ENCODE measurements around the gene KCNMB4.
A peak's percentile ranks its signal among the peaks of the same experiment; 100 is the strongest.

The KCNMB4 gene

DNA sequence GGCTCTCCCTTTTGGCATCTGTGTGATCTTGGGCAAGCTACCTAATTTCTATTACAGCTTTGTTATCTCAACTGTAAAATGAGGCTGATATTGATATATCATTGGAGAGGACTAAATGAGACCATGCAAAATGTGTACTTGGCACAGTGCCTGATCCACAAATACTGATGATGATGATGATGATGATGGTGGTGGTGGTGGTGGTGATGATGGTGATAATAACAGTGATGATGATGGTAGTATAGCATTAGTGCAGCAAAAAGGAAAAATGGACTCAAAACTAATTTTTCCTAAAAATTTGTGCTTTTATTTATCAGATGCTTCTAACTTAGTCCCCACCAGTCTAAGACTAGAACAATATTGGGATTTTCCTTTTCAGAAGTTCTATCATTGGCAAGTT, 70.7 kb downstream of the KCNMB4 start:
- H3K27ac ChIP-seq = no peak overlapping the region
- TF ChIP-seq CTCF (conservative IDR thresholded peaks at IDR 0.05) (no peak), ZFX (IDR thresholded peaks at IDR 0.05) (no peak)

DNA sequence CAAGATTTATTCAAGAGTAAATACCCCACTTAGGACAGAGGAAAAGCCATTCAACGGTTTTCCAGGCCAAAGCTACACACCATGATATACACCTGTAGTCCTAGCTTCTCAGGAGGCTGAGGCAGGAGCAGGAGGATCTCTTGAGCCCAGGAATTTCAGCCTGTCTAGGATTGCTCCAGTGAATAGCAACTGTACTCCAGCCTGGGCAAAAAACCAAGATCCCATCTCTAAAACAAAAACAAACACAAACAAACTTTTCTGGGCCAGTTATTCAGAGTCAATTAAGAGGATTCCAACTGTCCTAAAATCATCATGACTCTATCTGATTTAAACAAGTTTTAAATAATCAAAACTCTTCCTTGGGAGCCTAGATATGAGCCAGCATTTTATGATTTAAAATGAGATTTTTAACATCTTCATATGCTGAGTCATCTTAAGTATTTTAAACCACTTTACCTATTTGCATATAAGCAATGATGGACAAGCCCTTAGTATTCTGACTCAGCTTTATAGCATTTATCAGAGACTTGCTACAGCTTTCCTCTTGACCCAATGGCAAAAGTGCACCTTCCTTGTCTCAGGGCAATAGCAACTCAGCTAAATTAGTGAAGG, 77.1 kb downstream of the KCNMB4 start:
- H3K27ac ChIP-seq = no peak overlapping the region
- no peak for TF ChIP-seq CTCF (conservative IDR thresholded peaks at IDR 0.05)
- TF ChIP-seq ZFX (IDR thresholded peaks at IDR 0.05) = no peak

DNA sequence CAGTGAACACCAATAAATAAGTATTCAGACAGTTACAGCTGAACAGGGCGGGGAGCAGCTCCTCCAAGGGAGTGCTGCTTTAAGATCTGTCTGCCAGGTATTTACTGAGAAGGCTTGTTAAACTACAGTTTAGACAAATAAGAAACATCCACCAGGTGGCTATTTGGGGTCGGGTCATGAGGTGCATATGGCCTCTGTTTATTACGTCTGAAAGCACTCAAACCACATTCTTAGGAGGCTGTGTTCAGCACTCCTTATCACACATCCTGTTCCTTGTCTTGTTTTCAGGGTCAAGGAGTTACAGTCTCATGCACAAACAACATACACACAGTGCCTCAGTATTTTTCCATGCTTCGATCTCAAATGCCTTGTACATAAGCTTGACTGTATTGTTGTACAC, 78.8 kb downstream of the KCNMB4 start:
- TF ChIP-seq ZFX (IDR thresholded peaks at IDR 0.05) (no peak), CTCF (conservative IDR thresholded peaks at IDR 0.05) (0 out of 2 replicates have a peak, but pooled peaks have one; percentile 3)

DNA sequence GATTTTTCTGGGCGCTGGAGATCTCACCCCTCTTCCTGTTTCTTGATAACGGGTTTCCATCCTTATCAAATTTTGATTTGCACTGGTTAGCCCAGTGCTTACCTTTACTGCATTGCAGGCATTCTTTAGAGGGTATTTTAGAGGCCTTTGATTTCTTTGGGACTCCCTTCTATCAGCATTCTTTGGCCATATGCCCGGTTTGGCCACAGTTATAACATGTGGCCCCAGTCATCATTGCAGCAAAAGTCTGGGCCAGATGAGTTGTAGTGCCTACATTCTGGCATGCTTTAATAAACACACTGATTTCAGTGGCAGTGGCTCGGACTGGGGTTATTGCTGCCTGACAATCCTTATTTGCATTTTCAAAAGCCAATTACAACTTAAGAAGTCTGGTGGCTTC, 82.3 kb downstream of the KCNMB4 start:
- TF ChIP-seq ZFX (IDR thresholded peaks at IDR 0.05) = no peak
- H3K27ac ChIP-seq = no peak overlapping the region

More for the DNA sequence above, 78.8 kb downstream of the KCNMB4 start:
- H3K27ac ChIP-seq = no peak overlapping the region

GRCh38 chr12:70449074-70449752, 83.1 kb downstream of the KCNMB4 start:
- no peak overlapping the region for H3K27ac ChIP-seq

DNA sequence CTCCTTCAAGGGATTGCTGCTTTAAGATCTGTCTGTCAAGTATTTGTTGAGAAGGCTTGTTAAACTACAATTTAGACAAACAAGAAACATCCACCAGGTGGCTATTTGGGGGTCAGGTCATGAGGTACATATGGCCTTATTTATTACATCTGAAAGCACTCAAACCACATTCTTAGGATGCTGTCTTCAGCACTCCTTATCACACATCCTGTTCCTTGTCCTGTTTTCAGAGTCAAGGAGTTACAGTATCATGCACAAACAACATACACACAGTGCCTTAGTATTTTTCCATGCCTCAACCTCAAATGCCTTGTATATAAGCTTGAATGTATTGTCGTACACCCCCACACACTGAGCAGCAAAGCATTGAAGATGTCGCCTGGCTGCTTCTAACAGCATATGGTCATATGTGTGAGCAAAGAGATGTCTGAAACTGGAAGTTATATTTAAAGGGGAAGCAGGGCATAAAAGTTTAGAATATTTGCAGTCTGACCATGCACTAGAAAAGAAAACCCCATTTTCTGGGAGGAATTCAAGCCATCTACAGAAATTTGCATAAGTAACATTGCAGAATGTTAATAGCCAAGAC, 83.8 kb downstream of the KCNMB4 start:
- TF ChIP-seq CTCF (conservative IDR thresholded peaks at IDR 0.05) = no peak
- no peak overlapping the region for H3K27ac ChIP-seq

More at GRCh38 chr12:70449074-70449752, 83.1 kb downstream of the KCNMB4 start:
- TF ChIP-seq ZFX (IDR thresholded peaks at IDR 0.05) = no peak
- no peak for TF ChIP-seq CTCF (conservative IDR thresholded peaks at IDR 0.05)

DNA sequence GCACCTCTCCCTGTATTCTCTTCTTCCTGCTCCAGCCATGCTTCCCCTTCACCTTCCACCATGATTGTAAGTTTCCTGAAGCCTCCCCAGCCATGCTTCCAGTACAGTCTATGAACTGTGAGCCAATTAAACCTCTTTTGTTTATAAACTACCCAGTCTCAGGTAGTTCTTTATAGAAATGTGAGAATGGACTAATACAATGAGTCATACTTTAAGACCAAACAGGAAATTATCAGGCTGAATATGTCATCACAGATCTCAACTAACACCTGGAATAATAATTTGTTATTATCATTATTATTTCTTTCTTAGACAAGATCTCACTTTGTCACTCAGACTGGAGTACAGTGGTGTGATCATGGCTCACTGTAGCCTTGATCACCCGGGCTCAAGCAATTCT, 85.4 kb downstream of the KCNMB4 start:
- no peak overlapping the region for H3K27ac ChIP-seq
- TF ChIP-seq CTCF (conservative IDR thresholded peaks at IDR 0.05) = no peak
- TF ChIP-seq ZFX (IDR thresholded peaks at IDR 0.05) = no peak
